ENCODE data around the gene ENTPD8.
A peak's percentile ranks its signal among the peaks of the same experiment; 100 is the strongest.

Gene ENTPD8

DNA sequence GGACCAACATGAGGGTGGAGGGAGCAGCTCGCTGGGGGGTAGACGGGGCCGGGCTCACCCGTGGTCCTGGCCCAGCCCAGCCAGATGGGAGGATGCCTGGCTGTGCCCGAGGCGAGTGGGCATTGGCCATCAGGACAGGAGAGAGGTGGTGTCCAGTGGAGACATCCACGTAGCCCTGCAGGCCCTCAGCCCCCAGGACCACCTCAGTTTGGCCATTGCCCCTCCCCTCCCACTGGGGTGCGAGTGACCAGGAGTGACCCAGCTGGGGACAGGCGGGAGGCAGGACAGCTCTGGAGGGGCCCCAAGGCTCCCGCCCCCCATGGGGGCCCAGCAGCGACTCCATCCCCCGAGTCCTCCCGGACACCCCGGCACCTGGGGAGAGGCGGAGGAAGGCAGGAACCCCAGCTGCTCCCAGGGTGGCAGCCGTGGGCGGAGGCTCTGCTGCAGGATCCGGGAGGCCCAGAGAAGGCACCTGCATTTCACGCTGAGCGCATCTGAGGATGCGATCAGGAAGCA is 9.7 kb downstream of the ENTPD8 start:
- DNase-seq = no peak

- DNase-seq = no peak
Observed at GRCh38 chr9:137430723-137431415, 10.3 kb downstream of the ENTPD8 start.

DNA sequence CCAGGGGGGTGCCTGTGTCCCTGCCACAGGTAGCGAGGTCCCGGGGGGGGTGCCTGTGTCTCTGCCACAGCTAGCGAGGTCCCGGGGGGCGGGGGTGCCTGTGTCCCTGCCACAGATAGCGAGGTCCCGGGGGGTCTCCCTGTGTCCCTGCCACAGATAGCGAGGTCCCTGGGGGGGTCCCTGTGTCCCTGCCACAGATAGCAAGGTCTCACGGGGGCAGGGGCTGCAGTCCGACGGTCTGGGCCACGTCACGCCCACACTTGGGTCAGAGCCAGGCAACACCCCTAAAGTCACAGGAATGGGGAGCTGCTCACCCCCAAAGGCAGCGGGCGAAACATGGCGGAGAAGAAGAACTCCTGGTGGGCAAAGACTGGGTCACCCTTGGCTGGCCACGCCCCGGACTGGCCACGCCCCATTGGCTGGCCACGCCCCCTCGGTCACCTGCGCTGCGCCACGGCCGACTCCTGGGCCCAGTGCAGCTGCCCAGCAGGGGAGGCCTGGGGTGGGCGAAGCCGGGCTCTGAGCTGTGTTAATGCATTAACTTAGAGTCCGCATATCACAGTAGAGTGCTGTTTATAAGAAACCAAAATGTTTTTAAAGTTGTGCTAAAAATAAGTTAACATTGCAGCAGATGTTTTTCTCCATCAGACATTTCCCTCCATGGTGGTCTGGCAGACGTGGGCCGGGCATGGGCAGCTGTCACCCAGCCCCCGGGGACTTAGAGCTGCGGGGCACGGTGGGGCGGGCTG is 11.0 kb downstream of the ENTPD8 start:
- DNase-seq = no peak

GRCh38 chr9:137429546-137429890 is 11.6 kb downstream of the ENTPD8 start:
- DNase-seq = no peak

DNA sequence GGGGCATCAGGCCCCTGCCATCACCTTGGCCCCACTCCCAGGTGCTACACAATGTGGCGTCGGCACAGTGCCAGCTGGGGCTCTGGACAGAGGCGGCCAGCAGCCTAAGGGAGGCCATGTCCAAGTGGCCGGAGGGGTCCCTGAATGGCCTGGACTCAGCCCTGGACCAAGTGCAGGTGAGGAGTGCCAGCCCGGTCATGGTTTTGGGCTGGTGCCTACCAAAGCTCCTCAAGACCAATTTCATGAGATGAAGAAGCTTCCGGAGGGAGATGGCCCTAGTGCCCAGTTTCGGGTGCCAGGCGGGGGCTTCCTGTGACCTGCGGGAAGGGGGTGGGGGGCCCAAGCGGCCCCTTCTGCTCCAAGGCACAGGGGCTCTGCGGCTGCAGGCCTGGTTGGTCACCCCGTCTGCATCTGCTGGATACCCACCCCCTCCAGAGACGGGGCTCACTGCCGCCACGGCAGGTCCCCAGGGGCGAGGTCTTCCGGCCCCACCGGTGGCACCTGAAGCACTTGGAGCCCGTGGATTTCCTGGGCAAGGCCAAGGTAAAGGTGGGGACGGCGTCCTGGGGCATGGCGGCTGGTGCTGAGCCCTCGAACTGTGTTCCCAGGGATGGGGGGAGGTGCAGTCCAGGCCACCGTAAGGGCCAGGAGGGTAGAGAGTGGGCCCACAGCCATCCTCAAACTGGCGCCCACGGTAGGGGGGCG is 12.2 kb downstream of the ENTPD8 start:
- no peak for DNase-seq

DNA sequence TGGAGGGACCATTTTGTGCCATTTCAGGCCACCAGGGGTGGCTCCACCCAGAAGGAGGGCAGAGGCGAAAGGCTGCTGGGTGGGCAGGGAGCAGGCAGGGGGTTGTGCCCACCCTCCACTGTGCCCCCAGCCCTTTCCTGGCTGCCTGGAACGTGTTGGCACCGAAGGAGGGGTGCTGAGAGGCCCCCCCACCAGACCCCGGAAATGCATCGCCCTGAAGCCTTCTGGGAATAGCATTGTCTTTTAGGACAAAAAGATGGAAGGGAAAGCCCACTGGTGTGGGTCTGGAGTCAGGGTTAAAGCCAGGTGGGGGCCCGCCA is 12.9 kb downstream of the ENTPD8 start:
- no peak for DNase-seq

- no peak for DNase-seq
Observed at GRCh38 chr9:137427454-137428310, 13.5 kb downstream of the ENTPD8 start.

GRCh38 chr9:137426018-137426681 is 15.0 kb downstream of the ENTPD8 start:
- DNase-seq = no peak

- peak in 1 of 56 donors; percentile 17 for DNase-seq
Observed at GRCh38 chr9:137423514-137424291, 17.5 kb downstream of the ENTPD8 start.

- peak in 54 of 56 donors; percentile 26 to 94 (median 78) for DNase-seq
Observed at GRCh38 chr9:137422604-137423513, 18.3 kb downstream of the ENTPD8 start, which contains the start of the genes EXD3 and NOXA1. EXD3 (minus strand) TSS chr9:137423162; CDS start chr9:137395357, 27,805 bp downstream. NOXA1 (plus strand) TSS chr9:137423393; CDS start chr9:137423530, 137 bp downstream.

- DNase-seq = no peak
Observed at GRCh38 chr9:137421838-137422603, 19.1 kb downstream of the ENTPD8 start.

DNA sequence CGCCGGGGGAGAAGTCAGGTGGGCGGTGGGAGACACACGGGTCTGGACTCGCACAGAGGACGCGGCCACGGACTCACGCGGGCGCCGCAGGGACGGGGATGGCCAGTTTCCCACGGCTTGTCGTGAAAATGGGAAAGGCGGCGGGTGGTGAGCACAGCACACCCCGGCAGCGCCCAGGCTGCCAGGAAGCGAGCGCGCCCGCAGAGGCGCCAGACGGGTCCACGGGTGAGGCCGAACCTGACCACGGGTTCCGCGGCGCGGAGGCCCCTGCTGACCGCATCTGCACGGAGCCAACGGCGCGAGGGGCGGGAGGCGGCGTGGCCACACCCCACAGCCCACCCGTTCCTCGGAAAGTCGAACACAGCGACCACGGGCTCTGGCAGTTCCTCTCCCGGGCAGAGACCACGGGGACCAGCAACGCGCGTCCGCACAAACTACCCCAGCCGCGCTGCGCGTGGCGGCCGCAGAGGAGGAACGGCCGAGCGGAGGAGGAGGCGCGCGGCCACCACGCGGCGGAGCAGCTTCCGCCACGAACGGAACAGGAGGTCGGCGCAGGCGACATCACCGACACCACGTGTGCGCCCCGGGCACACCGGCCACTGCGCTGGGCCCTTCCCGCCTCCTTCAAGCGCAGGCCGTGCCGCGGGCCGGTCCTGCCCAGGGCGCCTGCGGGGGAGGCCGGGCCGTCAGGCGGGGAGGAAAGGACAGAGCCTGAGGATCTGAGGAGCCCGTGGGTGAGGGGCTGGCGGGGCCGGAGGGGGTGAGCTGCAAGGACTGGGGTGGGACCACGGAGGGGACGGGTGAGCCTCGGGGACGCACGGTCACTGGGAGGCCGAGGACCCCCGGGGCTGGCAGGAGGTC is 23.8 kb downstream of the ENTPD8 start:
- no peak for DNase-seq

DNA sequence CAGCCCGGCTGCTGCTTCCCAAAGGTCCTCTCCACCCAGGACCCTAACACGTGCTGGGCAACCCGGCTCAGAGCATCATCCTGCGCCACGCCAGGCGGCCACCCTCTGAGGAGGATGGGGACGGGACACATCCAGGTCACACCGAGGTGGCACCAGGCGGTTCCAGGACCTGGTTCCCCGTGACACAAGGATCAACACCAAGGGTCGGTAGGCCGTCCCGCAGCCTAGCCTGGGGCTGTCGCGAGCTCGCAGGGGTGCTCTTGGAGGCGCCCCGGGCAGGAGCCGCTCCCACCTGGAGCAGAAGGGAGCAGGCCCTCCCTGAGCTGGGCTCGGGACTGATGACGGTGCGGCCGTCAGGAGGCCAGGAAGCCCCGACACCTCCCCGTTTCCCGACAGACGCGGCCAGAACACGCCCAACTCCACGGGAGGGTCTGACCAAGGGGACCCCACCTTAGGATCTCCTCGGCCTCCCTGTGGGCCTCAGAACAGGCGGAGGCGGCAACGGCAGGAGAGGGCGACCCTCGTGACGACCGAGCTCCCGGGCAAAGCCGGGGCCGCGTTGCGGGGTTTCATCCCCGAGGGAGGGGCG is 24.5 kb downstream of the ENTPD8 start:
- DNase-seq = no peak

DNA sequence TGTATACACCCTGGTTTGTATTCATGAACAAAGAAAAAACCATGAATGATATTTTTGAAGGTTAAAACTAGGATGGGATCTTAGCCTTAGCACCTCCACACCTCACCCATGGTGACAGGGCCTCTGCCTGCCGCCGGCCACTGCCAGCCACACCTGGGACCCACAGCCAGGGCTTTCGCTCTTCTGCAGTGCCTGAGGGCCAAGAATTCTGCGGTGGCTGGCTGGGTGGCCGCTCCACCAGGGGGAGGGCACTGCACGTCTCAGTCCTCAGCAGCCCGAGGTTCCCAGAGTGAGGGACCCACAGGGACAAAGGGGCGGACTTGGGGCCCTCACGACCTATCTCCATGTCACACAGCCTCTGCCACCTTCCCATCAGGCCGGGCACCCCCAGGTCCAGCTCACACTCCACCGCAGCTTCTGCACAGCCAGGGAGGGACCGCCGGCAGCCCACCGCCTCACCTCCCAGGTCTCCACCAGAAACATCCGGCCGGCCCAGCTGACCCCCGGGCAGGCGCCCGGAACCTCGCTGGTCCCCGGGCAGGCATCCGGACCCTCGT is 25.1 kb downstream of the ENTPD8 start:
- no peak for DNase-seq

DNA sequence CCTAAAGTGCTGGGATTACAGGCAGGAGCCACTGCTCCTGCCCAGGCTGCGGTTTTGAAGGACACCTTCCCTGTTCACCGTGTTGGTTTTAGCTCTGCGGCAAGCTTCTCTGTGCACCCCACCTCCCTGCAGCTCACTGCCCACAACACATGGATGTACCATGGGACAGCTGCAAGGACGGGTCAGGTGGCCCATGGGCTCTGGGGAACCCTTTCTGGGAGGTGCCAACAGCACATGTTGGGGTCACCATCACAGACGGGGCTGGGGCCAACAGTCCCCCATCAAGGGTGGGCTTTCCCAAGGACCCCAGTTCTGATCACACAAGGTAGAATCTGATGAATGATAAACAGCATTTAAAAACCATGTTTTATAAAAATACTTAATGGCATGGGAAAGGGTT is 25.7 kb downstream of the ENTPD8 start:
- DNase-seq = no peak

DNA sequence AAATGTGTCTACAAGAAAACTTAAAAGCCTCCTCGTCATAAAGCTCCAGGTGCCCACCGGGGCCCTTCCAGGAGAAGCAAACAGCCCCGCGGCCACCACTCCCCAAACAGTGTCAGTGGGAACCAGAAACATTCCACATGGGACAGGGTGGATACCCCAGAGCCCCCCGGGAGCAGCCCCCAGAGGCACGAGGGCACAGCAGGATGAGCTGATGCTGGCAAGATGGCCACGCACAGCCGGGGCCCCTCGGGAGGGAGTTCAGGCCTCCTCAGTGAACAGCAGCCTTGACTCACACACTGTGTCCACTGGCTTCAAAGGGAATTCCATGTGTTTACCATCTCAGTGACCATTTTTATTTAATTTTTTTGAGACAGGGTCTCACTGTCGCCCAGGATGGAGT is 28.7 kb downstream of the ENTPD8 start:
- DNase-seq = no peak
